ENCODE results near the gene TRIM41. TPM values are rescaled to one million over a fixed set of nuclear protein-coding genes. Genes with fewer than 3 reads are reported as not detected.

The TRIM41 gene
- total and polyA plus RNA-seq, 2 of the 13 experiments (the other 11 are each of a cell fraction or from before 2014, with no cell fraction given), result 10.2 to 16.7 TPM

DNA sequence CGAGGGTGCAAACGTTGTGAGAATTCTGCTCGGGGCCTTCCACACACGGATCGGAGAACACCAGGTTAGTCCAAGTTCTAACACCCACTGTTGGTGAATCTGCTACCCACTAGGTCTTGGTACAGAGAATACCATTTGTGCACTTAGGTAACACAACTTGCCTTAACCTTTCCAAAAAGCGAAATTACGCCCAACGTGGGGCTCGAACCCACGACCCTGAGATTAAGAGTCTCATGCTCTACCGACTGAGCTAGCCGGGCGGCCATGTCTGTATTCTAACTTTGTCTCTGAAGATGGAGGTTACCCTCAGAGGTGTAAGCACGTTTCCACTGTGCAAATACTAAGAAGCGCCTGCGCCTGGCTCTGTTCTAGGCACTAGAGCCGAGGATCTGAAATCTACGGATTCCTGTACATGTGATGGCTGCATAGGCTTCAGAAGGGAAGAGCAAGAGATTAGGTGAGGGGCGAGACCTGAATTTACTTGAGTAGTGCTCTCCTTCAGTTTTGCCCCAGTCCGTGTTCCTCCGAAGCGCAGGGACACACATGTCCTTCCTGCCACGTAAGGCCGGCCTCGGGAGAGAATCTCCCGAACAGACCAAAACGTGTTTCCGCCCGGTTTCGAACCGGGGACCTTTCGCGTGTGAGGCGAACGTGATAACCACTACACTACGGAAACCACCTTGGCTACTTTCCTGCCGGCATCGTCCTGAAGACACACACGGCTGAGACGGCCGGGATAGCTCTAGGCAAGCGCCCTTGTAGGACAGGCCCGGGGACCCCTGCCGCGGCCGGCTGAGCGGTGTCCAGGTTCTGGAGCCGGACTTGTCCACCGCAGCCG is 1.1 kb upstream of the TRIM41 start (continued):
- TF ChIP-seq, protein P1, sequence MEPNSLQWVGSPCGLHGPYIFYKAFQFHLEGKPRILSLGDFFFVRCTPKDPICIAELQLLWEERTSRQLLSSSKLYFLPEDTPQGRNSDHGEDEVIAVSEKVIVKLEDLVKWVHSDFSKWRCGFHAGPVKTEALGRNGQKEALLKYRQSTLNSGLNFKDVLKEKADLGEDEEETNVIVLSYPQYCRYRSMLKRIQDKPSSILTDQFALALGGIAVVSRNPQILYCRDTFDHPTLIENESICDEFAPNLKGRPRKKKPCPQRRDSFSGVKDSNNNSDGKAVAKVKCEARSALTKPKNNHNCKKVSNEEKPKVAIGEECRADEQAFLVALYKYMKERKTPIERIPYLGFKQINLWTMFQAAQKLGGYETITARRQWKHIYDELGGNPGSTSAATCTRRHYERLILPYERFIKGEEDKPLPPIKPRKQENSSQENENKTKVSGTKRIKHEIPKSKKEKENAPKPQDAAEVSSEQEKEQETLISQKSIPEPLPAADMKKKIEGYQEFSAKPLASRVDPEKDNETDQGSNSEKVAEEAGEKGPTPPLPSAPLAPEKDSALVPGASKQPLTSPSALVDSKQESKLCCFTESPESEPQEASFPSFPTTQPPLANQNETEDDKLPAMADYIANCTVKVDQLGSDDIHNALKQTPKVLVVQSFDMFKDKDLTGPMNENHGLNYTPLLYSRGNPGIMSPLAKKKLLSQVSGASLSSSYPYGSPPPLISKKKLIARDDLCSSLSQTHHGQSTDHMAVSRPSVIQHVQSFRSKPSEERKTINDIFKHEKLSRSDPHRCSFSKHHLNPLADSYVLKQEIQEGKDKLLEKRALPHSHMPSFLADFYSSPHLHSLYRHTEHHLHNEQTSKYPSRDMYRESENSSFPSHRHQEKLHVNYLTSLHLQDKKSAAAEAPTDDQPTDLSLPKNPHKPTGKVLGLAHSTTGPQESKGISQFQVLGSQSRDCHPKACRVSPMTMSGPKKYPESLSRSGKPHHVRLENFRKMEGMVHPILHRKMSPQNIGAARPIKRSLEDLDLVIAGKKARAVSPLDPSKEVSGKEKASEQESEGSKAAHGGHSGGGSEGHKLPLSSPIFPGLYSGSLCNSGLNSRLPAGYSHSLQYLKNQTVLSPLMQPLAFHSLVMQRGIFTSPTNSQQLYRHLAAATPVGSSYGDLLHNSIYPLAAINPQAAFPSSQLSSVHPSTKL (CRISPR knock-in tag; IDR thresholded peaks at IDR 0.05), result peak; percentile 46
- TF ChIP-seq, protein P2, sequence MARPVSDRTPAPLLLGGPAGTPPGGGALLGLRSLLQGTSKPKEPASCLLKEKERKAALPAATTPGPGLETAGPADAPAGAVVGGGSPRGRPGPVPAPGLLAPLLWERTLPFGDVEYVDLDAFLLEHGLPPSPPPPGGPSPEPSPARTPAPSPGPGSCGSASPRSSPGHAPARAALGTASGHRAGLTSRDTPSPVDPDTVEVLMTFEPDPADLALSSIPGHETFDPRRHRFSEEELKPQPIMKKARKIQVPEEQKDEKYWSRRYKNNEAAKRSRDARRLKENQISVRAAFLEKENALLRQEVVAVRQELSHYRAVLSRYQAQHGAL (CRISPR knock-in tag; IDR thresholded peaks at IDR 0.05; ENCODE audit: not compliant biosample characterization), result no peak
- TF ChIP-seq, protein P3, sequence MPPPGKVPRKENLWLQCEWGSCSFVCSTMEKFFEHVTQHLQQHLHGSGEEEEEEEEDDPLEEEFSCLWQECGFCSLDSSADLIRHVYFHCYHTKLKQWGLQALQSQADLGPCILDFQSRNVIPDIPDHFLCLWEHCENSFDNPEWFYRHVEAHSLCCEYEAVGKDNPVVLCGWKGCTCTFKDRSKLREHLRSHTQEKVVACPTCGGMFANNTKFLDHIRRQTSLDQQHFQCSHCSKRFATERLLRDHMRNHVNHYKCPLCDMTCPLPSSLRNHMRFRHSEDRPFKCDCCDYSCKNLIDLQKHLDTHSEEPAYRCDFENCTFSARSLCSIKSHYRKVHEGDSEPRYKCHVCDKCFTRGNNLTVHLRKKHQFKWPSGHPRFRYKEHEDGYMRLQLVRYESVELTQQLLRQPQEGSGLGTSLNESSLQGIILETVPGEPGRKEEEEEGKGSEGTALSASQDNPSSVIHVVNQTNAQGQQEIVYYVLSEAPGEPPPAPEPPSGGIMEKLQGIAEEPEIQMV (CRISPR knock-in tag; IDR thresholded peaks at IDR 0.05; ENCODE audit: low read depth), result no peak; the same call in 1 of the 2 replicates
- TF ChIP-seq ZNF3 (CRISPR knock-in tag; IDR thresholded peaks at IDR 0.05), result no peak
- 0 out of 2 replicates have a peak, but pooled peaks have one; percentile 71 for TF ChIP-seq ZNF260 (CRISPR knock-in tag; IDR thresholded peaks at IDR 0.05; ENCODE audit: borderline replicate concordance, low read depth)
